ENCODE data around the gene CYP4F2.

GRCh38 chr19:15829306-15829698, 68.6 kb downstream of the CYP4F2 start:
- TF ChIP-seq POLR2A (IDR thresholded peaks at IDR 0.05; ENCODE audit: low read depth, low read length) (no peak), CTCF (IDR thresholded peaks at IDR 0.05; ENCODE audit: extremely low read depth in 1 of 2, insufficient read depth in 1 of 2, low read depth in 1 of 2, low read length in 2 of 2) (no peak), MAX (IDR thresholded peaks at IDR 0.05; ENCODE audit: insufficient read depth, insufficient read length) (no peak), EZH2 (IDR thresholded peaks at IDR 0.05; ENCODE audit: borderline replicate concordance, low read depth, low read length, severe bottlenecking) (no peak), JUN (IDR thresholded peaks at IDR 0.05; ENCODE audit: borderline replicate concordance, insufficient read depth, insufficient read length, low read depth) (no peak), POLR2AphosphoS5 (IDR thresholded peaks at IDR 0.05; ENCODE audit: insufficient read depth, low read depth, low read length) (no peak), FOS (IDR thresholded peaks at IDR 0.05; ENCODE audit: borderline replicate concordance, insufficient read depth, low read length) (no peak), MYC (IDR thresholded peaks at IDR 0.05; ENCODE audit: low read depth, low read length) (no peak)

Data from endothelial cell of umbilical vein (primary cell).